Endothelial cell of umbilical vein (primary cell): ENCODE data around the gene CARD19. TPM values are rescaled to one million over a fixed set of nuclear protein-coding genes. Genes with fewer than 3 reads are reported as not detected.

Experiments used
- BruUV-seq: library from RNA; stranded (reverse); fragments of 400-500 nt; replicated peaks from 2 replicates; lab custom pipeline; 2021; lab: Mats Ljungman, UMichigan
- CTCF ChIA-PET: fragments of 300-600, 350-600 bp; sonication (Branson Sonifier 250); formaldehyde crosslinking; loops from one replicate; lab custom pipeline; 2021; ENCODE audit warnings: antibody characterized with exemption, inconsistent platforms; lab: Charles Lee
- POLR2A ChIA-PET: fragments of 300-600, 350-600 bp; sonication (Branson Sonifier 250); formaldehyde crosslinking; loops from one replicate; lab custom pipeline; 2021; ENCODE audit warnings: antibody characterized with exemption, inconsistent platforms; lab: Charles Lee
- DNase-seq: peaks from one replicate; pipeline ENCODE4 v3.0.0-alpha.2; 2011; ENCODE audit warnings: low read depth, low spot score
- FAIRE-seq: peaks from 2 replicates; lab custom pipeline; 2011; peaks lifted over from hg19 to GRCh38; lab: Jason Lieb, UNC
- H2AFZ ChIP-seq: 2 replicates; pipeline ENCODE4 v1.6.0; 2012; ENCODE audit warnings: low read depth, low read length, control low read depth, inconsistent platforms
- H3K27ac ChIP-seq: 2 replicates; pipeline ENCODE4 v1.5.1; 2011; ENCODE audit warnings: low read depth, mild to moderate bottlenecking, control low read depth, low read length, moderate library complexity; ENCODE audit not compliant: insufficient read depth
- H3K27me3 ChIP-seq, 2 experiments: 2 replicates each; pipeline versions ENCODE4 v1.6.0 to v1.6.1; 2011; ENCODE audit warnings: low read length in 2 of 2, mixed read lengths in 1 of 2; ENCODE audit not compliant: control insufficient read depth in 2 of 2, insufficient read depth in 2 of 2
- H3K36me3 ChIP-seq, 2 experiments: 2 replicates in 1 of 2; 3 replicates in 1 of 2; pipeline ENCODE4 v1.5.1; 2011; ENCODE audit warnings: low read length in 2 of 2, mild to moderate bottlenecking in 1 of 2, moderate library complexity in 1 of 2; ENCODE audit not compliant: control insufficient read depth in 2 of 2, insufficient read depth in 2 of 2; ENCODE audit errors: extremely low read depth in 1 of 2
- H3K4me1 ChIP-seq: 3 replicates; pipeline ENCODE4 v1.5.1; 2011; ENCODE audit warnings: mild to moderate bottlenecking, low read length; ENCODE audit not compliant: control insufficient read depth, insufficient read depth; ENCODE audit errors: extremely low read depth
- H3K4me2 ChIP-seq: 2 replicates; pipeline ENCODE4 v1.6.1; 2011; ENCODE audit warnings: low read length, control low read depth, mixed read lengths; ENCODE audit not compliant: insufficient read depth
- H3K4me3 ChIP-seq, 3 experiments: fragments of 200-600 bp in 1 of 3; sonication (generic), shearing (Covaris generic) in 1 of 3; replicated peaks in 1 of 3; 2 replicates each; pipeline ENCODE4 v1.5.1; 2011 to 2016; ENCODE audit warnings: control low read depth in 3 of 3, low read length in 3 of 3, mild to moderate bottlenecking in 2 of 3, inconsistent platforms in 1 of 3, low read depth in 1 of 3, moderate library complexity in 1 of 3; ENCODE audit not compliant: insufficient read depth in 1 of 3
- H3K79me2 ChIP-seq: 2 replicates; pipeline ENCODE4 v1.6.0; 2012; ENCODE audit warnings: low read length, inconsistent platforms; ENCODE audit not compliant: control insufficient read depth, insufficient read depth
- H3K9ac ChIP-seq: replicated peaks from 2 replicates; pipeline ENCODE3; 2011; ENCODE audit warnings: low read length, control low read depth; ENCODE audit not compliant: insufficient read depth; ENCODE audit errors: extremely low read depth
- H3K9me1 ChIP-seq: replicated peaks from 3 replicates; pipeline ENCODE4 v1.6.0; 2011; ENCODE audit warnings: mild to moderate bottlenecking, low read length; ENCODE audit not compliant: control insufficient read depth, insufficient read depth; ENCODE audit errors: extremely low read depth
- H3K9me3 ChIP-seq: replicated peaks from 2 replicates; pipeline ENCODE4 v1.5.1; 2012; ENCODE audit warnings: low read length, inconsistent platforms; ENCODE audit not compliant: control insufficient read depth, insufficient read depth
- H4K20me1 ChIP-seq: replicated peaks from 2 replicates; pipeline ENCODE3; 2011; ENCODE audit warnings: mild to moderate bottlenecking, low read length; ENCODE audit not compliant: control insufficient read depth, insufficient read depth; ENCODE audit errors: extremely low read depth
- CTCF ChIP-seq, 2 donors: IDR thresholded peaks; 1 replicate in 1 of 2; 2 replicates in 1 of 2; pipeline ENCODE4 v1.5.1; 2011; ENCODE audit warnings: low read length in 2 of 2, mild to moderate bottlenecking in 2 of 2, moderate library complexity in 2 of 2, control low read depth in 1 of 2, inconsistent platforms in 1 of 2, low read depth in 1 of 2; ENCODE audit not compliant: insufficient read depth in 1 of 2; ENCODE audit errors: extremely low read depth in 1 of 2
- EZH2 ChIP-seq: IDR thresholded peaks from 2 replicates; pipeline ENCODE4 v1.6.1; 2012; ENCODE audit warnings: borderline replicate concordance, low read depth, mild to moderate bottlenecking, moderate library complexity, low read length, inconsistent platforms; ENCODE audit not compliant: severe bottlenecking
- FOS ChIP-seq: IDR thresholded peaks from 2 replicates; pipeline ENCODE4 v1.6.1; 2011; ENCODE audit warnings: mild to moderate bottlenecking, low read length, moderate library complexity, borderline replicate concordance; ENCODE audit not compliant: insufficient read depth
- GATA2 ChIP-seq: IDR thresholded peaks from 2 replicates; pipeline ENCODE4 v1.7.0; 2011; ENCODE audit warnings: low read depth, mild to moderate bottlenecking, moderate library complexity, mixed read lengths, low read length; ENCODE audit not compliant: insufficient read length, insufficient read depth
- JUN ChIP-seq: IDR thresholded peaks from 2 replicates; pipeline ENCODE4 v1.6.1; 2011; ENCODE audit warnings: borderline replicate concordance, low read depth; ENCODE audit not compliant: insufficient read length, insufficient read depth
- MAX ChIP-seq: IDR thresholded peaks from 2 replicates; pipeline ENCODE4 v1.6.1; 2011; ENCODE audit not compliant: insufficient read depth, insufficient read length
- MYC ChIP-seq: IDR thresholded peaks from one replicate; pipeline ENCODE4 v1.6.1; 2011; ENCODE audit warnings: mild to moderate bottlenecking, low read depth, low read length
- POLR2A ChIP-seq: IDR thresholded peaks from 2 replicates; pipeline ENCODE4 v1.6.1; 2012; ENCODE audit warnings: low read depth, mild to moderate bottlenecking, control low read depth, low read length
- POLR2AphosphoS5 ChIP-seq: IDR thresholded peaks from 2 replicates; pipeline ENCODE4 v1.6.1; 2012; ENCODE audit warnings: low read depth, mild to moderate bottlenecking, control low read depth, low read length, moderate library complexity; ENCODE audit not compliant: insufficient read depth
- dilution Hi-C: fragments of 300-500 bp; cut with MboI; formaldehyde crosslinking; loops from one replicate; pipeline ENCODE4 v1.15.0; 2019; ENCODE audit warnings: low sequenced_read_pairs; ENCODE audit not compliant: extremely low pct_ligation_motif_present
- intact Hi-C: fragments of 100-400 bp; cut with micrococcal nuclease; formaldehyde crosslinking; loops from one replicate; pipeline ENCODE4 v1.10.0; 2022
- polyA plus RNA-seq, 4 experiments: library from polyadenylated mRNA; depleted of rRNA in 3 of 4; stranded (reverse) in 3 of 4; unstranded in 1 of 4; fragments of >200 nt; gene quantifications; 2 replicates each; pipeline versions ENCODE4 v1.2.1 to v1.2.3, GENCODE V29; 2011 to 2012; ENCODE audit warnings: missing spikeins in 1 of 4
- total RNA-seq: library from RNA; stranded (reverse); gene quantifications from 2 replicates; pipeline ENCODE4 v1.2.3, GENCODE V29; 2021

CARD19 gene
- total and polyA plus RNA-seq, 2 donors (not counting 3 experiments of a cell fraction or from before 2014, with no cell fraction given), result 45.7 to 148 TPM

- no peak for FAIRE-seq
- BruUV-seq, result no TSS peak
- ChIA-PET POLR2A (no interaction called here), CTCF (interaction anchor here (0.7 to 3.1 kb wide), 5 partner anchors 9 to 91 kb away, joined by 3 to 20 read pairs (median 3); no protein-coding TSS in a partner anchor)
- Histone ChIP-seq H3K36me3 (no peaks in the 10 kb centered on the region), H3K9me3 (no peaks in the 10 kb centered on the region), H3K4me3 (no peak overlapping the region), H3K4me2 (no peak overlapping the region), H3K4me1 (peaks cover 3% of the 10 kb centered on the region), H2AFZ (no peak overlapping the region), H3K79me2 (no peaks in the 10 kb centered on the region), H3K27ac (no peak overlapping the region), H4K20me1 (no peaks in the 10 kb centered on the region), H3K9me1 (no peaks in the 10 kb centered on the region), H3K27me3 (no peaks in the 10 kb centered on the region), H3K9ac (no peak overlapping the region)
- intact Hi-C loops (no loop called here), dilution Hi-C loops (no loop called here)
- no peak for TF ChIP-seq GATA2
- no peak for TF ChIP-seq JUN
- TF ChIP-seq POLR2AphosphoS5, result no peak
- TF ChIP-seq MYC, result no peak
- no peak for TF ChIP-seq FOS
- no peak for TF ChIP-seq CTCF (IDR thresholded peaks at IDR 0.05; ENCODE audit: extremely low read depth in 1 of 2, insufficient read depth in 1 of 2, low read depth in 1 of 2, low read length in 2 of 2)
- no peak for TF ChIP-seq MAX
- no peak for TF ChIP-seq EZH2
- TF ChIP-seq POLR2A, result no peak
- DNase-seq, result no peak
These were observed 45.9 kb downstream of the CARD19 start for GRCh38 chr9:93141771-93142483.
